SH-SY5Y (cell line): Measurements from ENCODE around the gene TINCR.

Experiments
- GATA2 ChIP-seq: IDR thresholded peaks from 2 replicates; pipeline ENCODE4 v1.6.1; 2011; ENCODE audit warnings: mild to moderate bottlenecking, low read depth, low read length
- GATA3 ChIP-seq: IDR thresholded peaks from 2 replicates; pipeline ENCODE4 v1.6.1; 2011; ENCODE audit warnings: low read depth, mild to moderate bottlenecking, low read length, moderate library complexity

Gene TINCR

DNA sequence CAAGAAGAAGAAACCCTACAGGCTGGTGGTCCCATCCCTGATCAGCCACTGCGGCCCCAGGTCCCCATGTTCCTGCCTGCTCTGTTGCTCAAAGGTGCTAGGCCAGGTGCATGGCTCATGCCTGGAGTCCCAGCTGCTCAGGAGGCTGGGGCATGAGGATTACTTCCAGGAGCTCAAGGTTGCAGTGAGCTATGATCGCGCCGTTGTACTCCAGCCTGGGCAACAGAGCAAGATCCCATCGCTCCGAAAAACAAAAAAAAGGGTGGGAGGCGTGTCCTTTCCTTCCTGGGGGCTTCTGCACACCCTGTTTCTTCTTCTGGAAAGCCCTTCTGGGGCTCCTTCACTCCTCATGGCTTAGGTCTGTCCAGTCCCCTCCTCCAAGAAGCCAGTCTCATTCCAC, 11.9 kb upstream of the TINCR start:
- no peak for TF ChIP-seq GATA3
- no peak for TF ChIP-seq GATA2

GRCh38 chr19:5579286-5579685, 11.5 kb upstream of the TINCR start:
- TF ChIP-seq GATA2 (no peak), GATA3 (no peak)

DNA sequence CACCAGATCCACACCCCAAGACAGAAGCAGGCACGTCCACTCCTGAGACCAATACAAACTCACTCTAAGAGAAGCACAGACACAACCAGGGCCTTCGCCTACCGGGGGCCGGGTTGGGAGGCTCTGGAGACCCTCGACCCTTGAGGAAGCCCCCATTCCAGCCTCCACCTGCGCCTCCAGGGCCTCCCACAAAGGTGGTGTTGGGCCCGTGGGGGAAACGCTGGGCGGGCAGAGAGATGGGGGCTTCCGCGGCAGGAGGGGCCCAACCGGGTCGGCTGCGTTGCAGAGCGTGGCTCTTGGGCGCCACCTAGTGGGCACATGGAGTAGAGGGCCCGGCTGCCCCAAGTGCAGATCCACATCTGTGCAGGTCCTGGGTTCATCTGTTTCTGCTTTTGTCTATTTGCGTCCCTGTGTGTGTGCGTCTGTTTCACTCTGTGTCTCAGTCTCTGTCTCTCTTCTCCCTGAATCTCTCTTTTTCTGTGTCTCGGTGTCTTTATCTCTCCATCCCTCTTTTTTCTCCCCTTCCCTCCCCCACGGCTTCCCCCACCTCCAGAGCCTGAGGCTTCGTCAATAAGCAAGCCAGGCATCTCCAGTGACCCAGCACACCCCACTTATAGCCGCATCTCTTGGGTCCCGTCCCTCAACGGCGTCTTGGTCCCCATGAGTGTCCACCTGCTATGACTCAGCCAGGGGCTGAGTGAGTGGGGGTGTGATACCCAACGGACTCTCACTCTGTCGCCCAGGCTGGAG, 10.5 kb upstream of the TINCR start:
- TF ChIP-seq GATA2 (no peak; the same call in 1 of the 2 replicates), GATA3 (no peak)

DNA sequence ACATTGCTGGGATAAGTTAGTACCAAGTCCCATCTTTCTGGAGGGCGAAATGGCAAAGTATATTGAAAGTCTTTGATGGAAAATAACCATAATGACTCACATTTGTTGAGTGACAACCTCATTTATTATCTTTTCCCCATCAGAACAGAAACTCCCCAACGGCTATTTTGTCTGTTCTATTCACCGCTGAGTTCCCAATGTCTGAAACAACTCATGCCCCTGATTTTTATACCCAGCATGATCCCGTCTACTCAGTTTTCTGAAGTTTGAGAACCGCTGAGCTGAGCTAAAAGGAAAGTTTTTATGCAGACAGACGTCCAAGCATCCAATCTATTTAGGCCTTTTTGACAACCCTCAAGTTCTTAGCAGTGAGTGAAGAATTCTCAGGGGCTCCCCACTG, 7.8 kb upstream of the TINCR start:
- no peak for TF ChIP-seq GATA3
- TF ChIP-seq GATA2 = no peak

DNA sequence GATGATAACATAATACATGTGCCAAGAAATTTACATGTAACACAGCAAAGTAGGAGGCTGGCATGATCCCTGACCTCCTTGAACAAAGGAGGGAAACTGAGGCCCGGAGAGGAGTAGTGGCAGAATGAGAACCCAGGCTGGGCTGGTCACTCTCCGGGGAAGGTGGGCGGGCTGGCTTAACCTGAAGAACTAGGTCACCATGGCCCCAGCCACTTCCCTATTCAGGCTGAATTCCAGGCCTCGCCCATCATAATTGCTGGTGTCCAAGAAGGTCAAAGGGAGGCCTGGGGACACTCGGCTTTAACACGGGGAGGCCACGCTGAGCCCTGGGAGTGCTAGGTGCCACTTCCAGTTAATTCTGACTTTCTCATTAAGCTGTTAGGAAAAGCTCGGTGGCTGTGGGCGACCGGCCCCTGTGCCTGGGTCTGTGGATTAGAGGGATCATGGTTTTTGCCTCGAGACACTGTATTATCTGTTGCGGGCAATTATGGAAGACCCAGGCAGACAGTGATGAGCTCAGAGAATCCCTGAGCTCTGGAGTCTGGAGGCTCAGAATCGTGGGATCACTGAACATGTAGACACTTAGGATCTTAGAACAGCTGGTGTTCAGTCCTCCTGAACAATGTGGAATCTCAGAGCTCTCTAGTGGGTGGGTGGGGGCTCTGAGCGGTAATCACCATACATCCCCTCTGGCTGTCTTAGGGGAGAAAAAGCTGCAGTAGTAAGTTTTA, 5.0 kb upstream of the TINCR start:
- TF ChIP-seq GATA2 (no peak), GATA3 (no peak)

- TF ChIP-seq GATA2 (no peak), GATA3 (no peak)
Observed at GRCh38 chr19:5571777-5572176, 4.0 kb upstream of the TINCR start.

DNA sequence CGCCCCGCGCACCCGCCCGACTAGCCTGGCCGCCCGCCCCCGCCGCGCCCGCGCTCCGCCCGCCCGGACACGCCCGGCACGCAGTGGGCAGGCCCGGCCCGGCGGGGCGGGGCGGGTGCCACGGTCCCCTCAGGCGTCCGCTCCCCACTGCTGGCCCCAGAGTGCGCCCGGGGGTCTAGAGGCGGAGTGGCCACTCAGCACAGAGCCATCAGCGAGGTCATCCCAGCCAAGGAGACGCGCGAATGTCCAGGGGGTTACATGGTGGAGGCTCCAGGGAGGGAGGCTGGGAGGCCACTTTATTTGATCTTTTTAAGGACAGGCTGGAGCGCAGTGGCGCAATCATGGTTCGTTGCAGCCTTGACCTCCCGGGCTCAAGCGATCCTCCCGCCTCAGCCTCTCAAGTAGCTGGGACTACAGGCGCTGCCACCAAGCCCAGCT, 236 bp upstream of the TINCR start:
- TF ChIP-seq GATA3 (no peak), GATA2 (no peak)

- TF ChIP-seq GATA2 (no peak), GATA3 (no peak)
Observed at GRCh38 chr19:5564930-5565329, 2.8 kb downstream of the TINCR start.

DNA sequence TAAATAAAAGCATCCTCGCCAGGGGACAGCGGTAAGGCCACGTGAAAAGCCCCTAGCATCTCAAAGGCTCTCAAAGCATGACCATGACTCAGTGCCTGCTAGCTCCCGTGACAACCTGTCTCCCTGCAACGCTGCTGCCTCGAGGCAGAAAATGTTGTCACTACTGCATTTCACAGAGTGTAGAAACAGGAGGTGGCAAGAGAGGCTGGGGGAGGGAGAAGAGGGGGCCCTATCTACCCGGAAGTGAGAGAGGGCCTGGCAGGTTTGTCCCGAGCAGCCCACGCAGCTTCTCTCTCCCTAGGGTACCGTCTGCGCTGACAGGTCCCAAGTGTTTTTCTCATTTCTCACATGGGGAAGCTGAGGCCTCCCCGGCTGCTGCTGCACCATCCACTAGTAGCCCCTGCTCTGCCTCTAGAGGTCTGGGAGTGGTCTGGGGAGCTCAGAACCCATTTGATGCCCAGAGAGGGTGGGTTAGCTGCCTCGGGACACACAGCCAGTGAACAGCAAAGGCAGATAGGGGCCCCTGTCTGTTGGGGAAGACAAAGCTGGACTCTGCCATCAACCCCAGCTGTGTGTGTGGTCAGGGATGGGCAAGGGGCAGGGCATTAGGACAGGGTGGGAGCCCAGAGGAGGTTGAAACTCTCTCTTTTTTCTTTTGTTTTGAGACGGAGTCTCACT, 3.7 kb downstream of the TINCR start:
- TF ChIP-seq GATA2 (no peak), GATA3 (no peak)

DNA sequence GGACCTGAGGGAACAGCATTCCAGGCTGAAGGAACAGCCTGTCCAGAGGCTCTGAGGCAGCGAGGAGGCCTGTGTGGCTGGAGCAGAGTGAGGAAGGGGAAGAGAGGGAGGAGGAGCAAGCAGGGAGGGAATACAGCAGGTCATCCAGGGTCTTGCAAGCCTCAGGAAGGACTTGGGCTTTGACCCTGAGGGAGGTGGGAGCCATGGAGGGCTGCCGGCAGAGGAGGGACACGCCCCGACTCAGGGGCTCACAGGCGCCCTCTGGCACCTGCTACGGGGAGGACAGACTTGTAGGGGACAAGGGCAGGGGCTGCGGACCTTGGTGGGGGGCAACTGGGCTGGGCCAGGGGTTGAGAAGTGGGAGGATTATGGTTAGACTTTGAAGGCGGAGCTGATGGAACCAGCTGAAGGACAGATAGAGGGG, 4.7 kb downstream of the TINCR start:
- no peak for TF ChIP-seq GATA3
- TF ChIP-seq GATA2 = no peak

DNA sequence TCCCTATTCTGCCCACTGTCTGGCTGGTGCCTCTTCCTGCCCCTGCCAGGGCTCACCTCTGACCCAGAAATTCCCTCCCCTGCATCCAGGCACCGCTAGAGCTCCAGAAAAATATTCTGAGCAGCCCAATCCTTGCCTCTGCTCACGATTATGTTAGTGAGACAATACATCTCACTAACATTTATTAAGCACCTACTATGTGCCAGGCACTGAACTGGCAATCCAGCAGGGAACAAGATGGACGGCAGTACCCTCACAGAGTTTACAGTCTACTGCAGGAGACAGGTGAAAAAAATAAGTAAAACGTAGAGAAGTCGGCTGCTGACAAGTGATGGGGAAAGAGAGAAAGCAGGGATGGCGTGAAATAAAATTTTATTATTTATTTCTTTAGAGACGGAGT, 5.5 kb downstream of the TINCR start:
- no peak for TF ChIP-seq GATA2
- no peak for TF ChIP-seq GATA3

GRCh38 chr19:5561559-5561958, 6.2 kb downstream of the TINCR start:
- TF ChIP-seq GATA3 = no peak
- TF ChIP-seq GATA2 = no peak

GRCh38 chr19:5560156-5560555, 7.6 kb downstream of the TINCR start:
- TF ChIP-seq GATA3 = no peak
- TF ChIP-seq GATA2 = no peak

DNA sequence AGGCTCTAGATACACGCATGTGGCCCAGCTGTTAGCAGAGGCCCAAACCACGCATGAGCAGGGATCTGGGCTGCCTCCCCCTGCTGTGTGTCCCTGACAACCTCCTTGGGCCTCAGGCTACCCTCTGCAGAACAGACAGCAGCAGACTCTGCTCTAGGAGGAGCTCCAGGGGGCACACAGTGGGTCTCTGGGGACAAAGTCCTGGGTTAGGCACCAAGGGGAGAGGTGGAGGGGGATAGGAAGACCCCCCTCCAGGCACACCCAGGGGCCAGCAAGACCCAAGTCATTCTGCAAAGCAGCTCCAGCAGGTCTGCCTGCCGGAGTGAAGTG, 8.0 kb downstream of the TINCR start:
- TF ChIP-seq GATA2 (no peak), GATA3 (no peak)
